HG03108 (cell line): ENCODE results near the gene MAMSTR.
"Not testable (repeated sequence)": the region's sequence is repeated elsewhere in the genome, so short reads cannot be mapped to it uniquely, and the experiment has no call there.

Experiments
- ATAC-seq: cut with Tn5 transposase; IDR thresholded peaks from one replicate; pipeline ENCODE4 v1.9.1; 2021; ENCODE audit warnings: moderate library complexity; ENCODE audit not compliant: unreplicated experiment

Gene MAMSTR, protein sequence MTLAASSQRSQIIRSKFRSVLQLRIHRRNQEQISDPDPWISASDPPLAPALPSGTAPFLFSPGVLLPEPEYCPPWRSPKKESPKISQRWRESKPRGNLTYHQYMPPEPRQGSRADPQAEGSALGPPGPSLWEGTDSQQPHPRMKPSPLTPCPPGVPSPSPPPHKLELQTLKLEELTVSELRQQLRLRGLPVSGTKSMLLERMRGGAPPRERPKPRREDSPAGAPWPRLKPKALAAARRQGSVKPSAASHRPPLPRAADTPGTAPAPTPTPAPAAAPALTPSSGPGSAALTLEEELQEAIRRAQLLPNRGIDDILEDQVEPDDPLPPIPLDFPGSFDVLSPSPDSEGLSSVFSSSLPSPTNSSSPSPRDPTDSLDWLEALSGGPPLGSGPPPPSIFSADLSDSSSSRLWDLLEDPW

DNA sequence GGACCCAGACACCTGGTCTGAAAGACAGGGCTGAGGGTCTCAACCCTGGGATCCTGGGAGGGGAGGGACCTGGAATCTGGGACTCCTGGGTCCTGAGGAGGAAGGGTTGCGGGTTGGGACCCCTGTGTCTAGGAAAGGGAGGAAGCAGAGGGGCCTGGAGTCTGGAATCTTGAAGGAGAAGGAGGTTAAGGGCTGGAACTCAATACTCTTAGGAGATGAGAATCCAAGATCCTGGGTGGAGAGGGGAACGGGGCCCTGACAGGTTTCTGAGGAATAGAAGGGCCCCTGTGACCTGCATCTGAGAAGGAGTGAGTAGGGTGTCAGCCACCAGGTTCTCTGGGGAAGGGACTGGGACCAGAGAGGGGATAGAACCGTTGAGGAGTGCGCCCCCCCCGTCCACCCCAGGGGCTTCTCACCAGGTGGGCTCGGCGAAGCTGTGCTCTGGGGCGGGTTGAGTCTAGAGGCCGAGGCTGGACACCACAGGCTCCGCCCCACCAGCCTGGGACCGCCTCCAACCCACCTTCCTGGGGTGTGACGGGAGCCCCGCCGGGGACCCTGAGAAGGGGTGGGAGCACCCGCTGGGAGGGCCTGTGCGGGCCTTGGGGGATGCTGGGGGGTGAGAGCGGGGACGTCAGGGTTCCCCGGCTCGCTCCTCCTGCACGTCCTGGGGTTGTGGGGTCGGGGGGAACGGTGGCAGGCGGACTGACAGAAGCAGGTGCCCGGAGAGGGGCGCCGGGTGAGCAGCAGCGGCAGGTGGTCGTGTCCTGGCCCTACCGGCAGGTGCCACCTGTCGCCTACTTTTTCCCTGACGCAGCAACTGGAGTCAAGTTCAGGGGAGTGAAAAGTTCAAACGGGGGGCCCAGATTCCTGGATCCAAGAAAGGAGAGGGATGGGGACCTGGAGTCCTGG lies at the start of gene MAMSTR:
Gene MAMSTR (minus strand): TSS at position 463 of the 909 bp plus-strand sequence. CDS start 694 bp downstream, outside the sequence.
- ATAC-seq, result no peak

DNA sequence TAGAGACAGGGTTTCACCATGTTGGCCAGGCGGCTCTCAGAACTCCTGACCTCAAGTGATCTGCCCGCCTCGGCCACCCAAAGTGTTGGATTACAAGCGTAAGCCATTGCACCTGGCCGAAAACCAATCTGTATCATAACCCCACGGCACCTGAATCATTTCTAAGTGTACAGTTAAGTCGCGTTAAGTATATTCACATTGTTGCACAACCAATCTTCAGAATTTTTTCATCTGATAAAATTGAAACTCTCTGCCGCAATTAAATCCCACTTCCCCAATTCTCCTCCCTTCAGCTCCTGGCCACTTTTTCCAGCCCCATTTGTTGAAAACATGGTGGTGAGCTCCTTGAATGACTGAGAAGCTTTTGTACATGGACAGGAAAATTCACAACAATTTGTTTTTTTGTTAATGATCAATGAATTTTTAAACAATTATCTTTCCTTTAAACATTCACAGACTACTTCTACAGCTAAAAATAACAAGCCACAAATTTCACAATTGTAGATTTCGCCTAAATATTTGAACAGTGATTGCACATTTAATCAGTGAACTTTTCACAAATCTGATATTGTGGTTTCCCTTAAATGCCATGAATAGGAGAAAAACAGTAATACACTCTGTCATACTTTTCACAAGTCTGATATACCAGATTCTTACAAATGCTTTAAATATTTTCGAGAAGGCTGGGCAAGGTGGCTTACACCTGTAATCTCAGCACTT lies 49.6 kb upstream of the MAMSTR start:
- ATAC-seq, result no peak

DNA sequence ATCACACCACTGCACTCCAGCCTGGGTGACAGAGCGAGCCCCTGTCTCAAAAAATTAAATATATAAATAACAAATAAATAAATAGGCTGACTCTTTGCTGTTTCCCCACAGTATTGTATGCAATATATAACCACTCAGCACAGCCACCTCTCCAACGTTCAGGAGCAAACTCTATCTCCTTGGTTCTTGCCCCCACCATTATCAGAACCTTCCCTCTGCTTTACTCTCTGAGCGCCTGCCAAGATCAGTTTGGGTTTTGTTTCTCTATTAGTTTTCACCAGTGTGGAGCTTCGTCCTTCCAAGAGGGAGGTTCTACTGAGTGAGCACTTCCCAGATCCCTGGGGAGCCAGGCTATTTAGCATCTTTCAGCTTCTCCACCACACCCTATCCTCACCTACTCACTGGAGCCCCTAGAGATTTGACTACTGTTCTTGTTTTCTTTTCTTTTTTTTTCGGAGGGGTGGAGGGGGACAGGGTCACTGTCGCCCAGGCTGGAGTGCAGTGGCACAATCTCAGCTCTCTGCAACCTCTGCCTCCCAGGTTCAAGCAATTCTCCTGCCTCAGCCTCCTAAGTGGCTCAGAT lies 48.7 kb upstream of the MAMSTR start:
- ATAC-seq, result not testable (repeated sequence)

DNA sequence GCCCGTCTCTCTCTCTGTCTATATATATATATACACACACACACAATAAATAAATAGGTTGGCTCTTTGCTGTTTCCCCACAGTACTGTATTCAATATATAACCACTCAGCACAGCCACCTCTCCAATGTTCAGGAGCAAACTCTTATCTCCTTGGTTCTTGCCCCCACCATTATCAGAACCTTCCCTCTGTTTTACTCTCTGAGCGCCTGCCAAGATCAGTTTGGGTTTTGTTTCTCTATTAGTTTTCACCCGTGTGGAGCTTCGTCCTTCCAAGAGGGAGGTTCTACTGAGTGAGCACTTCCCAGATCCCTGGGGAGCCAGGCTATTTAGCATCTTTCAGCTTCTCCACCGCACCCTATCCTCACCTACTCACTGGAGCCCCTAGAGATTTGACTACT lies 46.3 kb upstream of the MAMSTR start:
- ATAC-seq, result not testable (repeated sequence)

DNA sequence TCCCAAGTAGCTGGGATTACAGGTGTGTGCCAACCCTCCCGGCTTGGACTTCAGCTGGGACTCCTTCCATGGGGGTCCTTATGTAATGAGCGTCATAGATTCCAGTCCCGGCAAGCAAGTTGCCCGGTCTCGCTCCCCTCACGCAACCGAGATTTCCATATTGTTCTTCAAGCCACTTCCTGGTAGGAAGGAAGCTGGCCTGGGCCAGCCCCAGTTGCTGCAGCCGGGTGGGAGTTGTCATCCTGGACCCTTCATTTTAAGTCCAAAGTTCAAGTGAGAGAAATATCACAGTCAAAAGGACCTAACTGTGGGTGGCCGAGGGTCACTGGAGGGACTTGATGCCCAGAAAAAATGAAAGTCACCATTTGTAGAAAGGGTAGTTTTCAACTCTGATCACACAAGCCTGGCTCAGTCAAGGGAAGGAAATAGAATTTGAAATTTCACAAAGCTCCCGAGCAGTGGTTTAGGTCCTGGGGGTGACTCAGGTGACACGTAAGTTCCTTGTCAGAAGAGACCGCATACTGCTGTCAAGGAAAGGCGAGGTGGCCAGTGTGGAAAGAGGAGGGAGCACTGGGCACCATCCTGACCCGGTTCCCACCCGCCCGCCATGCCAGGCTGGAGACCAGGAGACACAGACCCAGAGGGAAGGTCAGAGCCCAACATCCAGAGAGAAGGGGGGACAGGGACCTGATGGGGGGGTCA lies 41.1 kb upstream of the MAMSTR start:
- no peak for ATAC-seq

DNA sequence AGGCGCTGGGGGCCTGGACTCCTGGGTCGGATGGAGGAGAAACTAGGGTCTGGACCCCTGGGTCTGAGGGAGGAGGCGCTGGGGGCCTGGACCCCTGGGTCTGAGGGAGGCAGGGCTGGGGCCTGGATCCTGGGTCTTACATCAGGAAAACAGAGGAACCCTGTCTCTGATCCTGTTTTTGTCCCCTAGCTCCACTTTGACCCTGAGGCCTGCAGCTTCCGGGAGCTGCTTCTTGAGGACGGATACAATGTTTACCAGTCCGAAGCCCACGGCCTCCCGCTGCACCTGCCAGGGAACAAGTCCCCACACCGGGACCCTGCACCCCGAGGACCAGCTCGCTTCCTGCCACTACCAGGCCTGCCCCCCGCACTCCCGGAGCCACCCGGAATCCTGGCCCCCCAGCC lies 38.2 kb upstream of the MAMSTR start:
- no peak for ATAC-seq

DNA sequence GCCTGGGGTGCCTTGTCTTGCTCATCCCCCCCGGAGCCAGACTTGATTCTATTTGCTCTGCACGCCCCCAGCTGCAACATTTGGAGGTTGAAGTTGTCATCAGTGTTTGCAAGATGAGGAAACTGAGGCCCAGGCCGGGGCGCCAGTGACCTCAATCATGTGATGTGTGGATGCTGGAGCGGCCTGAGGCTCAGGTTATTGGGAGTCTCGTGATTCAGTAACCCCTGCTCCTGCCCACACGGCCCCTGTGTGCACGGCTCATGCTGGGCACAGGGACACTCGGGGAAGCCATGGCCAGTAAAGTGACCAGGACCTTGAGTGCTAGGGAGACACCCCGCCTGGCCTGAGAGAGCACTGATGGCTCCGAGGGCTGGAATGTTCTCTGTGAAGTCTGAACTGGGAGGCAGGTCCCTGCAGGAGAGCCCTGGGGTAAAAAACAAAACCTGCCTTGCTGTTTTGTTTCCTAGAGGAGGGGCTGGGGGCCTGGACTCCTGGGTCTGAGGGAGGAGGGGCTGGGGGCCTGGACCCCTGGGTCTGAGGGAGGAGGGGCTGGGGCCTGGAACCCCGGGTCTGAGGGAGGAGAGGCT lies 37.7 kb upstream of the MAMSTR start:
- ATAC-seq, result no peak

DNA sequence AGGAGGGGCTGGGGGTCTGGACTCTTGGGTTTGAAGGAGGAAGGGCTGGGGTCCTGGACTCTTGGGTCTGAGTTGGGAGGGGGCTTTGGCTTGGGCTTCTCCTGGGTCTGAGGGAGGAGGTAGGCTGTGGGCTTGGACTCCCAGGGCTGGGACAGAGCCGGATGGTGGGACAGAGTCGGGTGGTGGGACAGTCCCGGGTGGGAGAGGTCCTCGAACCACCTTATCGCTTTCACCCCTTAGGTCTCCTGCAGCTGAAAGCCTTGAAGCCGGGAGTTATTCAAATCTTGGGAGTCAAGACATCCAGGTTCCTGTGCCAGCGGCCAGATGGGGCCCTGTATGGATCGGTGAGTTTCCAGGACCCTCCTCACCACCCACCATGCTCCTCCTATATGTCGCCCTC lies 37.2 kb upstream of the MAMSTR start:
- ATAC-seq, result no peak

DNA sequence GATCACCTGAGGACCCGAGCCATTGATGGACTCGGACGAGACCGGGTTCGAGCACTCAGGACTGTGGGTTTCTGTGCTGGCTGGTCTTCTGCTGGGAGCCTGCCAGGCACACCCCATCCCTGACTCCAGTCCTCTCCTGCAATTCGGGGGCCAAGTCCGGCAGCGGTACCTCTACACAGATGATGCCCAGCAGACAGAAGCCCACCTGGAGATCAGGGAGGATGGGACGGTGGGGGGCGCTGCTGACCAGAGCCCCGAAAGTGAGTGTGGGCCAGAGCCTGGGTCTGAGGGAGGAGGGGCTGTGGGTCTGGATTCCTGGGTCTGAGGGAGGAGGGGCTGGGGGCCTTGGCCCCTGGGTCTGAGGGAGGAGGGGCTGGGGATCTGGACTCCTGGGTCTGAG lies 36.7 kb upstream of the MAMSTR start:
- ATAC-seq, result no peak

DNA sequence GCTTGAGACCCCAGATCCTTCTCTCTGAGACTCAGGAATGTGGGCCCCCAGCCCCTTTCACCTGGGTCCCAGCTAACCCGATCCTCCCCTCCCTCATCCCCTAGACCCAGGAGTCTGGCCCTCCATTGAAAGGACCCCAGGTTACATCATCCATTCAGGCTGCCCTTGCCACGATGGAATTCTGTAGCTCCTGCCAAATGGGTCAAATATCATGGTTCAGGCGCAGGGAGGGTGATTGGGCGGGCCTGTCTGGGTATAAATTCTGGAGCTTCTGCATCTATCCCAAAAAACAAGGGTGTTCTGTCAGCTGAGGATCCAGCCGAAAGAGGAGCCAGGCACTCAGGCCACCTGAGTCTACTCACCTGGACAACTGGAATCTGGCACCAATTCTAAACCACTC lies 36.3 kb upstream of the MAMSTR start:
- ATAC-seq, result no peak

DNA sequence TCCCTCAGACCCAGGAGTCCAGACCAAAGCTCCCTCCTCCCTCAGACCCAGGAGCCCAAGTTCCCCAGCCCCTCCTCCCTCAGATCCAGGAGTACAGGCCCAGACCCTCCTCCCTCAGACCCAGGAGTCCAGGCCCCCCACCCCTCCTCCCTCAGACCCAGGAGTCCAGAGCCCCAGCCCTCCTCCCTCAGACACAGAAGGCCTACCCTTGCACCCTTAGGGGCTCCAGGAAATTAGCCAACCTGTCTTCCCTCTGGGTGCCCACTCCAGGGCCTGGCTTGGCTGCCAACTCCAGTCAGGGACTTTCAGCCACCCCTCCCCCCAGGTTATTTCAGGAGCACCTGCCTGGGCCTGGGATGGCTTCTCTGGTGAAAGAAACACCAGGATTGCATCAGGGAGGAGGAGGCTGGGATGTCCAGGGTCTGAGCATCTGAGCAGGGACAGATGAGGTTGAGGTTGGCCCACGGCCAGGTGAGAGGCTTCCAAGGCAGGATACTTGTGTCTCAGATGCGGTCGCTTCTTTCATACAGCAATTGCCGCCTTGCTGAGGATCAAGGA lies 35.6 kb upstream of the MAMSTR start, which contains the start of gene FGF21:
Gene FGF21 (plus strand): TSS at position 441 of the 558 bp plus-strand sequence. CDS start 713 bp downstream, outside the sequence.
- no peak for ATAC-seq

DNA sequence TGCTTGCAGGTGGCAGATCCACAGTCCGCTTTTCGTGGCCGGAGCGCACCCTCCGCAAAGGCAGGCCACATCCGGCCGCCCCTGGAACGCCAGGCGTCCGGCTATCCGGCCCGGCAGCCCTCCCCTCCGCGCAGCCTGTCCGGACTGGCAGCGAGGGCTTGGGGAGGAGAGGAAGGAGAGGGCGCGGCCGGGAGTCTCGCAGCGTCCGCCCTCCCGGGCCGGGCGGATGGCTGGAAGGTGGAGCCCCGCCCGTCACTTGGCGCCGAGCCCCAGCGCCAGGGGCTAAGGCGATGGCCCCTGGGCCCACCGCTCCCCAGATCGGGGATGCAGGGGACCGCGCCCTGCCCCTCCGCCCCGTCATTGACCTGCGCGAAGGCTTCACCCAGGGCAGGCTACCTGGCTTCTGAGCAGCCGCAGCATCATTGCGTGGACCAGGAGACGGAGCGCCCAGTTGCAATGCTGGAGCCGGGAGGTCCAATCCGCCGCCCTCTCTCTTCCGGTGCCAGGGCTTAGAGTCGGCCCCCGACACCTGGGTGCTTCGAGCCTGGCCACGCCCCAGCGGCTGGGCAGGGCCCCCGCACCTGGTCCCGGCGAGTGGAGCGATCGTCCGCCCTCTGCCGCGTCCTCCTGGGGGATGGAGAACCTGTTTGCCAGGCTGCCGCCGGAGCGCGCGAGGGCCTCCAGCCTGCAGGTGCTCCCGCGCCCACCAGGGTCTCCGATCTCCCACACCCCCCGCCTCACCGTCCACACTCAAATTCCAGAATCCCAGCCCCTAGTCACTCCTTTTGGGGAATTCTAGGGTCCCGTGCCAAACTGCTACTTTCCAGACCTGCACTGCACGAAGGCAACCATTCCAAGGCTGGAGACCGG lies 33.2 kb upstream of the MAMSTR start, which contains the start of gene FUT1:
Gene FUT1 (minus strand): TSS at position 146 of the 870 bp plus-strand sequence. CDS start 1,360 bp downstream, outside the sequence.
- ATAC-seq, result no peak

DNA sequence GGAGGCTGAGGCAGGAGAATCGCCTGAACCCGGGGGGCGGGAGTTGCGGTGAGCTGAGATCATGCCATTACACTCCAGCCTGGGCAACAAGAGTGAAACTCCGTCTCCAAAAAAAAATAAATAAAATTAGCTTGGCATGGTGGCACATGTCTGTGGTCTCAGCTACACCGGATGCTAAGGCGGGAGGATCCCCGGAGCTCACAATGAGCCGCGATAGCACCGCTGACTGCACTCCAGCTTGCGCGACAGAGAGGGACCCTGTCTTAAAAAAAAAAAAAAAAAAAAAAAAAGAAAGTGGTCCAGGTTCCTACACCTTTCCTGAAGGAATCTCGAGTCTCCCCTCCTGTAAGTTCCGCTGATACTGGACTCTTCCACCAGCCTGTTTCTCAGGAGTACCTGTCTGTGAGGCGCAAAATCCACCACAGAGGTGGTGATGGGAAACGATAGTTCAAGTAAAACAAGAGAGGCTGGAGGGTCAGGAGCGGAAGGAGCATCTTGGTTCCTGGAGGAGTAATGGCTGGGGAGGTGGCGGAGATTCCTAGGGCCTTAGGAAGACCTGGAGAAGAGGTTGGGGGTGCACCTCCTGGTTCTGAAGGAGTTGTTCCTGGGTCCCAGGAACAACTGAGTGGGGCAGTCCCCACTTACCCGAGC lies 32.4 kb upstream of the MAMSTR start:
- no peak for ATAC-seq

DNA sequence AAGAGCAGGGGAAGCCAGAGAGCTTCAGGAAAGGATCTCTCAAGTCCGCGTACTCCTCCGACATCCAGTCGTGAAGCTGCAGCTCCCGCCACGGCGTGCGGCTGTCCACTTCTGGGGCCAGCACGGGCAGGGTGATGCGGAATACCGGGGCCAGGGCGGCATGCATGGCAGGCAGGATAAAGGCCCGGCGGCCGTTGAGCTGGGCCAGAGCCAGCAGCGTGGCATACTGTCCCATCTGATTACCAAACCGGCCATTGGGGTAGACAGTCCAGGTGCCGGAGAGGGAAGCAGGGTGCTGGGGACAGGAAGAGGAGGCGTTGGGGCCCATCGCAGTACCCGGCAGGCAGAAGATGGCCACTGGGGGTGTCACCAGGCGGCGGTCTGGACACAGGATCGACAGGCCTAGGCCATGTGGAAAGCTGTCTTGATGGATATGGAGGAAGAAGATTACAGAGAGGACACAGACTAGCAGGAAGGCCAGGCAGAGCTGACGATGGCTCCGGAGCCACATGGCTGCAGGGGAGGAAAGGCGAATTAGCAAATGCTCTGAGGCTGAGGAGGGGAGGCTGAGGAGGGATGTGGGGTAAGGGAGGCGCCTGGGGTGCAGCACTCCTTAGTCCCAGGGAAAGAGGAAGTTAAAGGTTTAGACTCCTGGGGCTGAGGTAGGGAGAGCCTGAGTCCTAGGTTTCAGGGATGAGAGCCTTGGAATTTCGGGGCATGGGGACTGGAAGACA lies 31.4 kb upstream of the MAMSTR start:
- no peak for ATAC-seq

DNA sequence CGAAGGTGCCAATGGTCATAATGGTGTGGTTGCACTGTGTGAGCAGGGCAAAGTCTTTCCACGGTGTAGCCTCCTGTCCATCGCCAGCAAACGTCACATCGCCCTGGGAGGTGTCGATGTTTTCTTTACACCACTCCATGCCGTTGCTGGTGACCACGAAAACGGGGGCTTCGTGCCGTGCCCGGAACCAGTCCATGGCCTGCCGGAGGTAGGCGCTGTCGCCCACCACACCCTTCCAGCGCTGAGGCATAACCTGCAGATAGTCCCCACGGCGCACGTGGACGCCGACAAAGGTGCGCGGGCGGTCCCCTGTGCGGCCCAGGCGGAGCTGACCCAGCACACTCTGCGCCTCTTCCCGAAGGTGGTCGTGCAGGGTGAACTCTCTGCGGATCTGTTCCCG lies 30.8 kb upstream of the MAMSTR start:
- ATAC-seq, result no peak

DNA sequence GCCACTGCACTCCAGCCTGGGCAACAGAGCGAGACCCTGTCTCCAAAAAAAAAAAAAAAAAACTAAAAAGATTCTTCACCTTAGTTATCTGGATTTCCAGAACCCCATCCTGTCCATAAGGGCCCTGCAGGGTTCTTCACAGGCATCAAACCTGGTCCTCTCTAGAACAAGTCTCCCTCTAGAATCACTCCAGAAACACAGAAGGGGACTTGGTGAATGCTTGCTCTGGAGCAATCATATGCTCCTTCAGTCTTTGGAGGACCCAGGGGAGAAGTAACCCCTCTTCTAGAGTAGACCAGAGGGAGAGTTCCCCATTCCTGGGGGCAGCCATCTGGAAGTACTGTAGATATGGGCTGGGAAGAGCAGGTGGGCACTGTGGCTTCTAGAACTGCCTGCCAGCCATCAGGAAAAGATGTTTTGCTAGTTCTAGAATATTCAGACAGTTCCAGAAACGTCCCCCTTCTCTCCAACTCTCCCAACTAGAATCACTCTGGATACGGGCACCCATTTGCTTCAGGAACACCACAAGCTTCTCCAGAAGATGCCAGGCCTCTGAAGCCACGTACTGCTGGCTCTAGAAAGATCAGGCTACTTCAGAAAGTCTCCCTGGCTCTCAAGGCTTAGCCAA lies 30.2 kb upstream of the MAMSTR start:
- ATAC-seq, result no peak
